Nephron progenitor cell (in vitro differentiated cells): ENCODE measurements around the gene CAMK2D.

Experiments used
- DNase-seq: peaks from one replicate; pipeline ENCODE4 v3.0.0; 2021
- H3K27ac Mint-ChIP-seq: 2 replicates; pipeline ENCODE4 v1.8.0; 2021; ENCODE audit warnings: mild to moderate bottlenecking, moderate library complexity, mixed read lengths
- H3K27me3 Mint-ChIP-seq: 2 replicates; pipeline ENCODE4 v1.8.0; 2021; ENCODE audit warnings: mild to moderate bottlenecking, low read depth, mixed read lengths; ENCODE audit not compliant: poor library complexity
- H3K36me3 Mint-ChIP-seq: 2 replicates; pipeline ENCODE4 v1.8.0; 2021; ENCODE audit warnings: low read depth, mixed read lengths
- H3K4me1 Mint-ChIP-seq: 2 replicates; pipeline ENCODE4 v1.8.0; 2021; ENCODE audit warnings: mixed read lengths
- H3K4me3 Mint-ChIP-seq: 2 replicates; pipeline ENCODE4 v1.8.0; 2021; ENCODE audit warnings: mild to moderate bottlenecking, moderate library complexity, mixed read lengths
- H3K9me3 Mint-ChIP-seq: 2 replicates; pipeline ENCODE4 v1.8.0; 2021; ENCODE audit warnings: mild to moderate bottlenecking, moderate library complexity, mixed read lengths
- CTCF ChIP-seq: fragments of 200-600 bp; sonication (generic); IDR thresholded peaks from 2 replicates; pipeline ENCODE4 v1.5.0; 2021; ENCODE audit warnings: antibody characterized with exemption

CAMK2D gene

GRCh38 chr4:113745711-113746110 lies 15.8 kb downstream of the CAMK2D start:
- no peak for DNase-seq
- Mint-ChIP-seq H3K27me3 (no peaks in the 10 kb centered on the region), H3K4me1 (no peaks in the 10 kb centered on the region), H3K4me3 (no peak overlapping the region), H3K36me3 (peaks cover 8% of the 10 kb centered on the region), H3K9me3 (no peaks in the 10 kb centered on the region), H3K27ac (no peak overlapping the region)
- TF ChIP-seq CTCF, result no peak

GRCh38 chr4:113744667-113745240 lies 16.8 kb downstream of the CAMK2D start:
- Mint-ChIP-seq H3K9me3 (no peaks in the 10 kb centered on the region), H3K4me3 (no peak overlapping the region), H3K36me3 (peaks cover 6% of the 10 kb centered on the region), H3K27ac (no peak overlapping the region), H3K4me1 (no peaks in the 10 kb centered on the region), H3K27me3 (no peaks in the 10 kb centered on the region)
- TF ChIP-seq CTCF, result no peak
- DNase-seq, result no peak

GRCh38 chr4:113743690-113744089 lies 17.8 kb downstream of the CAMK2D start:
- Mint-ChIP-seq H3K27ac (no peak overlapping the region), H3K27me3 (no peaks in the 10 kb centered on the region), H3K4me3 (no peak overlapping the region), H3K9me3 (no peaks in the 10 kb centered on the region), H3K4me1 (no peaks in the 10 kb centered on the region), H3K36me3 (peaks cover 6% of the 10 kb centered on the region)
- TF ChIP-seq CTCF, result no peak
- DNase-seq, result no peak

- H3K27me3 Mint-ChIP-seq, result no peaks in the 10 kb centered on the region
- H3K4me3 Mint-ChIP-seq, result no peak overlapping the region
- no peaks in the 10 kb centered on the region for H3K36me3 Mint-ChIP-seq
- no peaks in the 10 kb centered on the region for H3K4me1 Mint-ChIP-seq
- no peak overlapping the region for H3K27ac Mint-ChIP-seq
- H3K9me3 Mint-ChIP-seq, result no peaks in the 10 kb centered on the region
- TF ChIP-seq CTCF, result no peak
- no peak for DNase-seq
Observed at GRCh38 chr4:113742643-113743042, 18.9 kb downstream of the CAMK2D start.

GRCh38 chr4:113741956-113742355 lies 19.6 kb downstream of the CAMK2D start:
- no peak for TF ChIP-seq CTCF
- H3K27ac Mint-ChIP-seq, result no peak overlapping the region
- no peak for DNase-seq
- no peak overlapping the region for H3K4me3 Mint-ChIP-seq
- no peaks in the 10 kb centered on the region for H3K27me3 Mint-ChIP-seq
- no peaks in the 10 kb centered on the region for H3K36me3 Mint-ChIP-seq
- H3K4me1 Mint-ChIP-seq, result no peaks in the 10 kb centered on the region
- H3K9me3 Mint-ChIP-seq, result no peaks in the 10 kb centered on the region

GRCh38 chr4:113740857-113741379 lies 20.6 kb downstream of the CAMK2D start:
- Mint-ChIP-seq H3K27ac (no peak overlapping the region), H3K9me3 (no peaks in the 10 kb centered on the region), H3K4me1 (no peaks in the 10 kb centered on the region), H3K36me3 (no peaks in the 10 kb centered on the region), H3K4me3 (no peak overlapping the region), H3K27me3 (no peaks in the 10 kb centered on the region)
- no peak for DNase-seq
- no peak for TF ChIP-seq CTCF
